ENCODE measurements around the gene DDX6. TPM values are rescaled to one million over a fixed set of nuclear protein-coding genes. Genes with fewer than 3 reads are reported as not detected.

Gene DDX6
- total and polyA plus RNA-seq, 4 donors = 19.9 to 209 (median 61.7) TPM

DNA sequence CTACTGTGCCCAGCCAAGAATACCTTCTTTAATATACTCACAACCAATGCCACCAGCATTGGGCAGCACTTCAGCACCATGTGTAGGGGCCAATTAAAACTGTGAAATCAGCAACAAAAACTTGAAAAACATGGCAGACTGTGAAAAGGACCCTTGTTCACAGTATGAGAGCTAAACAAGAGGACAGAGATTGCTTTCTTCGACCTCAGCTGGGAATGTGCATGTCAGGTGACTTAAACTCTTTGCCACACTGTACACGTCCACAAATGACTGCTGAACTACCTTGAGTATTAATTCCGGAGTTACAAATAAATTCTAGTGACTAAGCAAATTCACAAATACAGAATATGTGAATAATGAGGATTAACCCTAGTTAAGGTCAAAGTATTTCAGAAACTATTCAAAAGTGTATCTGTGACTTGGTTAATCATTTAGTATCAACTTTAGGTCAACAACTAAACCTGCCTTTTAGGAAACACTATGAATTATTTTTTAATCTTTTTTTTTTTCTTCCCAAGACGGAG, 33.0 kb downstream of the DDX6 start:
- Histone ChIP-seq H3K4me3 (no peak overlapping the region), H3K4me1 (ENCODE audit: control insufficient read depth in 5 of 5, insufficient read depth in 5 of 5, low read length in 5 of 5) (no peaks in the 10 kb centered on the region), H3K27ac (ENCODE audit: low read depth in 1 of 2, low read length in 1 of 2) (no peak overlapping the region), H3K36me3 (ENCODE audit: control insufficient read depth in 4 of 4, insufficient read depth in 4 of 4, low read length in 4 of 4) (peaks cover 37 to 62% (median 45%) of the 10 kb centered on the region in 4 donors), H3K27me3 (ENCODE audit: control insufficient read depth in 3 of 3, insufficient read depth in 3 of 3, low read length in 2 of 3) (no peaks in the 10 kb centered on the region), H3K9me3 (ENCODE audit: control insufficient read depth in 4 of 4, insufficient read depth in 3 of 4, low read length in 3 of 4) (no peaks in the 10 kb centered on the region), H3K9ac (ENCODE audit: insufficient read depth in 1 of 2, low read length in 2 of 2) (no peak overlapping the region)
- no peak for ATAC-seq (ENCODE audit: insufficient read depth, low FRiP score)
- TF ChIP-seq, protein P1, sequence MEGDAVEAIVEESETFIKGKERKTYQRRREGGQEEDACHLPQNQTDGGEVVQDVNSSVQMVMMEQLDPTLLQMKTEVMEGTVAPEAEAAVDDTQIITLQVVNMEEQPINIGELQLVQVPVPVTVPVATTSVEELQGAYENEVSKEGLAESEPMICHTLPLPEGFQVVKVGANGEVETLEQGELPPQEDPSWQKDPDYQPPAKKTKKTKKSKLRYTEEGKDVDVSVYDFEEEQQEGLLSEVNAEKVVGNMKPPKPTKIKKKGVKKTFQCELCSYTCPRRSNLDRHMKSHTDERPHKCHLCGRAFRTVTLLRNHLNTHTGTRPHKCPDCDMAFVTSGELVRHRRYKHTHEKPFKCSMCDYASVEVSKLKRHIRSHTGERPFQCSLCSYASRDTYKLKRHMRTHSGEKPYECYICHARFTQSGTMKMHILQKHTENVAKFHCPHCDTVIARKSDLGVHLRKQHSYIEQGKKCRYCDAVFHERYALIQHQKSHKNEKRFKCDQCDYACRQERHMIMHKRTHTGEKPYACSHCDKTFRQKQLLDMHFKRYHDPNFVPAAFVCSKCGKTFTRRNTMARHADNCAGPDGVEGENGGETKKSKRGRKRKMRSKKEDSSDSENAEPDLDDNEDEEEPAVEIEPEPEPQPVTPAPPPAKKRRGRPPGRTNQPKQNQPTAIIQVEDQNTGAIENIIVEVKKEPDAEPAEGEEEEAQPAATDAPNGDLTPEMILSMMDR (IDR thresholded peaks at IDR 0.05; ENCODE audit: control extremely low read depth, extremely low read depth) = no peak
- 73 to 75% methylated on average over 4 of the region's 4 CpGs for WGBS, 2 donors
- DNase-seq = no peak

DNA sequence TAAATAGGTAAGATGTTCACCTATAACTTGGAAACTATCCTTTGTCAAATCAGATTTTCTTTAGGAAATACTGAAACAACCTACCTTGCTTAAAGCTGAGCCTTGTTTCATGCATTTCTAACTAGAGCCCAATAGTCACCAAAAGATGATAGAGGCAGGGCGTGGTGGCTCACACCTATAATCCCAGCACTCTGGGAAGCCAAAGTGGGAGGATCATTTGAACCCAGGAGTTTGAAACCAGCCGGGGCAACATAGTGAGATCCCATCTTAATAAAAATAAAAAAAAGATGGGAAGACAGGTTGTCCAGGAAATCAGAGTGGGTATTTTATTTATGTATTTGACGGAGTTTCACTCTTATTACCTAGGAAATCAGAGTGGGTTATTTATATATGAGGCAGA, 38.3 kb downstream of the DDX6 start:
- ATAC-seq (ENCODE audit: insufficient read depth, low FRiP score) = no peak
- Histone ChIP-seq H3K27me3 (ENCODE audit: control insufficient read depth in 3 of 3, insufficient read depth in 3 of 3, low read length in 2 of 3) (no peaks in the 10 kb centered on the region), H3K36me3 (ENCODE audit: control insufficient read depth in 4 of 4, insufficient read depth in 4 of 4, low read length in 4 of 4) (peaks cover 19 to 49% (median 40%) of the 10 kb centered on the region in 4 donors), H3K9ac (ENCODE audit: insufficient read depth in 1 of 2, low read length in 2 of 2) (no peak overlapping the region), H3K9me3 (ENCODE audit: control insufficient read depth in 4 of 4, insufficient read depth in 3 of 4, low read length in 3 of 4) (no peaks in the 10 kb centered on the region), H3K4me3 (no peak overlapping the region), H3K27ac (ENCODE audit: low read depth in 1 of 2, low read length in 1 of 2) (no peak overlapping the region), H3K4me1 (ENCODE audit: control insufficient read depth in 5 of 5, insufficient read depth in 5 of 5, low read length in 5 of 5) (peaks cover 0 to 12% (median 0%) of the 10 kb centered on the region in 5 donors)
- DNase-seq = no peak
- TF ChIP-seq, protein P1 (IDR thresholded peaks at IDR 0.05; ENCODE audit: control extremely low read depth, extremely low read depth) = no peak
- WGBS, 2 donors = 96 to 99% methylated on average over 3 of the region's 3 CpGs

DNA sequence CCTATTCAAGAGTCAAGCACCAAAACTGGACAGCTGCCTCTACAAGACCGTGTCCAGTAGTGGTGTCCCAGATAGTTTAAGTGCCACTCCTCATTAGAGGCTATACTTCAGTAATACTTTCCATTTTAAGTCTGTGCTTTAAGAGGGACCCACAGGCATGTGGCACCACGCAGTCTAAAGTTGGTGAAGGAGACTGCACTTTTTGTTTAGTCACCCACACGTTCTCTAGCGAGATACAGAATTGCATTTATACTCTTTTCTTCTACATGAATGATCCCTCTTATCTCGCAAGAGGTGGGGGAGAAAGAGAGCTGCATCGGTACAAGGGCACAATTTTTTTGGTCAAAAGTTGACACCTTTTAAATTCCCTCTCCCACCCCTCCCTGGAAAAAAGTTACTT, 41.5 kb downstream of the DDX6 start:
- Histone ChIP-seq H3K9ac (ENCODE audit: insufficient read depth in 1 of 2, low read length in 2 of 2) (no peak overlapping the region), H3K36me3 (ENCODE audit: control insufficient read depth in 4 of 4, insufficient read depth in 4 of 4, low read length in 4 of 4) (peaks cover 14 to 36% (median 26%) of the 10 kb centered on the region in 4 donors), H3K4me3 (no peak overlapping the region), H3K27me3 (ENCODE audit: control insufficient read depth in 3 of 3, insufficient read depth in 3 of 3, low read length in 2 of 3) (no peaks in the 10 kb centered on the region), H3K27ac (ENCODE audit: low read depth in 1 of 2, low read length in 1 of 2) (peak overlapping the region in 1 of 2 donors; percentile 9), H3K9me3 (ENCODE audit: control insufficient read depth in 4 of 4, insufficient read depth in 3 of 4, low read length in 3 of 4) (no peaks in the 10 kb centered on the region), H3K4me1 (ENCODE audit: control insufficient read depth in 5 of 5, insufficient read depth in 5 of 5, low read length in 5 of 5) (peaks cover 0 to 12% (median 0%) of the 10 kb centered on the region in 5 donors)
- DNase-seq (no peak), ATAC-seq (ENCODE audit: insufficient read depth, low FRiP score) (peak; percentile 29)
- 62 to 83% methylated on average over 6 of the region's 6 CpGs for WGBS, 2 donors
- TF ChIP-seq, protein P1 (IDR thresholded peaks at IDR 0.05; ENCODE audit: control extremely low read depth, extremely low read depth) = no peak

DNA sequence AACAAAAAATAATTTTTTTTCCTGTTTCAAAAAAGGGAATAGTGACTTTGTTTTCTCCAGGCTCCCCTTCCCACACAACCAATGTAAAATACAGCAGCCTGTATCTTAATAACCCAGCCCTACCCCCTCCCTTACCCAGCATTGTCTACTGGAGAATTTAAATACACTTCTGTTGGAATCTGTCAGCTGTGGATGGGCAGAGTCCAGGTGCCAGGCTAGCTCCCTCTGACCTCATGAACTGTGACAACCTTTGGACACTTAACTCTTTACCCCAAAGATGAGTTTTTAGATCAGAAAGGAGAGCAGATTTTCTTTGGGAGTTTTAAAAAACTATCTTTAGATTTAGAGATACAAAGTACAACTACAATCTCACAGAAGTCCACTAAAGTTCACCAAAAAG, 42.9 kb downstream of the DDX6 start:
- Histone ChIP-seq H3K27me3 (ENCODE audit: control insufficient read depth in 3 of 3, insufficient read depth in 3 of 3, low read length in 2 of 3) (no peaks in the 10 kb centered on the region), H3K36me3 (ENCODE audit: control insufficient read depth in 4 of 4, insufficient read depth in 4 of 4, low read length in 4 of 4) (peaks cover 8 to 25% (median 19%) of the 10 kb centered on the region in 4 donors), H3K27ac (ENCODE audit: low read depth in 1 of 2, low read length in 1 of 2) (no peak overlapping the region), H3K4me3 (no peak overlapping the region), H3K9ac (ENCODE audit: insufficient read depth in 1 of 2, low read length in 2 of 2) (no peak overlapping the region), H3K4me1 (ENCODE audit: control insufficient read depth in 5 of 5, insufficient read depth in 5 of 5, low read length in 5 of 5) (peaks cover 0 to 12% (median 0%) of the 10 kb centered on the region in 5 donors), H3K9me3 (ENCODE audit: control insufficient read depth in 4 of 4, insufficient read depth in 3 of 4, low read length in 3 of 4) (no peaks in the 10 kb centered on the region)
- ATAC-seq (ENCODE audit: insufficient read depth, low FRiP score) (no peak), DNase-seq (no peak)
- TF ChIP-seq, protein P1 (IDR thresholded peaks at IDR 0.05; ENCODE audit: control extremely low read depth, extremely low read depth) = no peak
